GM12891 (cell line): ENCODE data around the gene SPACA6.

ENCODE experiments used
- PAX5 ChIP-seq: IDR thresholded peaks from 2 replicates; pipeline ENCODE4 v1.6.1; 2011; ENCODE audit warnings: low read length, moderate library complexity, mild to moderate bottlenecking; ENCODE audit not compliant: insufficient read depth, severe bottlenecking
- POLR2A ChIP-seq: IDR thresholded peaks from 2 replicates; pipeline ENCODE4 v1.6.1; 2011; ENCODE audit warnings: low read depth, low read length, control low read depth
- POLR2AphosphoS5 ChIP-seq: IDR thresholded peaks from 2 replicates; pipeline ENCODE4 v1.6.1; 2011; ENCODE audit warnings: low read depth, low read length, control low read depth
- POU2F2 ChIP-seq: IDR thresholded peaks from 2 replicates; pipeline ENCODE4 v1.6.1; 2011; ENCODE audit warnings: low read depth, mild to moderate bottlenecking, control low read depth, low read length, moderate library complexity
- SPI1 ChIP-seq: IDR thresholded peaks from 2 replicates; pipeline ENCODE4 v1.6.1; 2011; ENCODE audit warnings: low read depth, low read length, control low read depth
- TAF1 ChIP-seq: IDR thresholded peaks from 2 replicates; pipeline ENCODE4 v1.6.1; 2011; ENCODE audit warnings: low read depth, low read length, control low read depth

DNA sequence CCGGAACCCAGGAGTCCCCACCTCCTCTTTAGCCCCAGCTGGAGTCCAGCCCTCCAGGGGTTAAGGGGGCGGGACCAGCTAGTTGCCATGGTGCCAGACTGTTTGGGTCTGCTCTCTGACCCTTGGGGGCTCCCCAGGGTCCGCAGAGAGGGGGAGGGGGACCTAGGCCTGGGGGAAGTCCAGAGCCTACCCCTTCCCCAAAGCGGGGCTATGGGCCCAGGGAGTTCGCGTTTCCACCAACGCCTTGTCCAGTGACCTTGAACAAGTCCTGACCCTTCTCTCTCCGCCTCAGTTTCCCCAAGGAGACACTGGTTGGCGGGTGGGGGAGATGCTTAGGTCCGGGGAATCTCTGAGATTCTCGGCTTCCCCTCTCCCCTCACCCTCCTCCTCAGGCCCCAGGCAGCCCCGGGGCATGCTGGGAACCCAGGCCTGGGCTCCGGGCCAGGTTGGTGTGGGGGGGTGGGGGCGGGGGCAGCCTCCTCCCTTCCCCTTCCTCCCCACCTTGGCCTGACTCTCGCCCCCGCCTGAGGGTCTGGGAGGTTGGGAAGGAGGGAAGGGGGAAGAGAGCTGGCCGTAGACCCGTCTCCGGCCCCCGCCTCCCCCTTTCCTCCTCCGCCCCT lies 2.6 kb upstream of the SPACA6 start:
- TF ChIP-seq POLR2A (no peak), POLR2AphosphoS5 (no peak), TAF1 (no peak), PAX5 (no peak), SPI1 (no peak), POU2F2 (no peak)
